H1 (cell line): Measurements from ENCODE around the gene TOM1. TPM values are rescaled to one million over a fixed set of nuclear protein-coding genes. Genes with fewer than 3 reads are reported as not detected.

Experiments used
- ASH2L ChIP-seq: fragments of 200-600, 300-600 bp; sonication (generic); IDR thresholded peaks from one replicate; pipeline ENCODE4 v1.7.1; 2017; ENCODE audit warnings: low read length
- CHD1 ChIP-seq: IDR thresholded peaks from 2 replicates; pipeline ENCODE4 v1.6.1; 2012; ENCODE audit warnings: low read depth, low read length, improper control_type of control experiment
- polyA plus RNA-seq, 7 experiments: library from polyadenylated mRNA; depleted of rRNA in 3 of 7; stranded (reverse) in 5 of 7; unstranded in 2 of 7; fragments of >200 nt in 5 of 7; fragments of 200-250 nt in 2 of 7; gene quantifications; 1 replicate in 5 of 7; 2 replicates in 1 of 7; 4 replicates in 1 of 7; pipeline versions ENCODE4 v1.2.1 to v1.2.3, GENCODE V29; 2011 to 2013; ENCODE audit warnings: missing spikeins in 2 of 7, mixed read lengths in 2 of 7
- total RNA-seq: library from RNA; stranded (reverse); fragmentation: NEBNext Ultra II Directional; extraction: Animal tissue kit (Norgen Biotek cat#: 25700); gene quantifications from 2 replicates; pipeline ENCODE4 v1.2.1, GENCODE V29; 2021

The TOM1 gene
- total and polyA plus RNA-seq, 2 of the 8 experiments (the other 6 are each of a cell fraction or from before 2014, with no cell fraction given): 25.1 to 39.2 TPM

GRCh38 chr22:35375526-35375925 lies 75.8 kb downstream of the TOM1 start (continued):
- TF ChIP-seq ASH2L (no peak), CHD1 (no peak)
